Common myeloid progenitor, CD34-positive (primary cell): ENCODE data around the gene ANKRD11.

Experiments
- CTCF ChIA-PET: fragments of 350-600 bp; sonication (Branson Sonifier 250); formaldehyde crosslinking; loops from one replicate; lab custom pipeline; 2021; ENCODE audit warnings: antibody characterized with exemption; lab: Charles Lee
- POLR2A ChIA-PET: fragments of 350-600 bp; sonication (Branson Sonifier 250); formaldehyde crosslinking; loops from one replicate; lab custom pipeline; 2021; ENCODE audit warnings: antibody characterized with exemption; lab: Charles Lee
- DNase-seq, 3 donors: peaks; one replicate each; pipeline versions ENCODE4 v3.0.0 to v3.0.0-alpha.2; 2013
- H3K27ac ChIP-seq, 2 experiments: 1 replicate in 1 of 2; 2 replicates in 1 of 2; pipeline ENCODE4 v1.7.0; 2013; ENCODE audit warnings: inconsistent platforms in 2 of 2, low read length in 2 of 2, mild to moderate bottlenecking in 2 of 2, low read depth in 1 of 2, moderate library complexity in 1 of 2; ENCODE audit not compliant: severe bottlenecking in 2 of 2, insufficient read depth in 1 of 2, poor library complexity in 1 of 2
- H3K27me3 ChIP-seq, 5 experiments: replicated peaks in 2 of 5; 1 replicate in 3 of 5; 2 replicates in 2 of 5; pipeline versions ENCODE4 v1.6.1 to v1.7.0; 2013; ENCODE audit warnings: low read length in 4 of 5, mild to moderate bottlenecking in 2 of 5, moderate library complexity in 2 of 5, inconsistent platforms in 1 of 5; ENCODE audit not compliant: insufficient read depth in 5 of 5, control insufficient read depth in 4 of 5
- H3K36me3 ChIP-seq, 4 experiments: 1 replicate in 2 of 4; 2 replicates in 2 of 4; pipeline versions ENCODE4 v1.6.1 to v1.7.0; 2013; ENCODE audit warnings: low read length in 3 of 4, control low read depth in 1 of 4, mild to moderate bottlenecking in 1 of 4; ENCODE audit not compliant: control insufficient read depth in 4 of 4, insufficient read depth in 4 of 4
- H3K4me1 ChIP-seq, 4 experiments: 1 replicate in 3 of 4; 2 replicates in 1 of 4; pipeline versions ENCODE4 v1.6.1 to v1.7.1; 2013; ENCODE audit warnings: low read length in 3 of 4, mild to moderate bottlenecking in 3 of 4, control low read depth in 1 of 4, inconsistent platforms in 1 of 4, moderate library complexity in 1 of 4; ENCODE audit not compliant: control insufficient read depth in 4 of 4, insufficient read depth in 4 of 4; ENCODE audit errors: control extremely low read depth in 1 of 4
- H3K4me3 ChIP-seq, 7 experiments: 1 replicate in 4 of 7; 2 replicates in 3 of 7; pipeline versions ENCODE4 v1.5.1 to v1.7.0; 2013; ENCODE audit warnings: mild to moderate bottlenecking in 7 of 7, low read length in 6 of 7, moderate library complexity in 6 of 7, inconsistent platforms in 2 of 7, low read depth in 2 of 7, control low read depth in 1 of 7; ENCODE audit not compliant: insufficient read depth in 4 of 7, control insufficient read depth in 1 of 7; ENCODE audit errors: extremely low read depth in 1 of 7
- H3K9me3 ChIP-seq, 5 experiments: 1 replicate in 4 of 5; 2 replicates in 1 of 5; pipeline versions ENCODE4 v1.6.1 to v1.7.1; 2013; ENCODE audit warnings: low read length in 4 of 5, mild to moderate bottlenecking in 2 of 5, inconsistent platforms in 1 of 5, low read depth in 1 of 5, moderate library complexity in 1 of 5; ENCODE audit not compliant: control insufficient read depth in 4 of 5, insufficient read depth in 2 of 5; ENCODE audit errors: control extremely low read depth in 1 of 5
- WGBS: methylation state at CpG from one replicate; pipeline ENCODE4 v1.1.5; 2013; ENCODE audit not compliant: insufficient coverage; 5-methylcytosine and 5-hydroxymethylcytosine counted together

ANKRD11 gene

GRCh38 chr16:89274561-89275283, 215.6 kb downstream of the ANKRD11 start:
- Histone ChIP-seq H3K36me3 (peaks cover 11 to 84% (median 59%) of the 10 kb centered on the region in 4 experiments), H3K27ac (no peak overlapping the region), H3K9me3 (no peaks in the 10 kb centered on the region), H3K27me3 (no peaks in the 10 kb centered on the region), H3K4me1 (no peaks in the 10 kb centered on the region), H3K4me3 (no peak overlapping the region)
- DNase-seq, result no peak
- ChIA-PET CTCF (interaction anchor here (0.9 to 1.9 kb wide), 3 partner anchors 14 to 18 kb away, joined by 3 to 4 read pairs (median 4); no protein-coding TSS in a partner anchor), POLR2A (no interaction called here)
- WGBS, result 96% methylated on average over 22 of the region's 30 CpGs

GRCh38 chr16:89273741-89274472, 216.5 kb downstream of the ANKRD11 start:
- H3K4me3 ChIP-seq, result no peak overlapping the region
- no peaks in the 10 kb centered on the region for H3K9me3 ChIP-seq
- POLR2A ChIA-PET, result interaction anchor here (1.1 kb wide), 1 partner anchor 9 kb away, joined by 3 read pairs; no protein-coding TSS in a partner anchor
- no peaks in the 10 kb centered on the region for H3K27me3 ChIP-seq
- H3K4me1 ChIP-seq, result no peaks in the 10 kb centered on the region
- peaks cover 11 to 90% (median 61%) of the 10 kb centered on the region in 4 experiments for H3K36me3 ChIP-seq
- H3K27ac ChIP-seq, result no peak overlapping the region
- DNase-seq, result no peak
- CTCF ChIA-PET, result interaction anchor here (1.9 kb wide), 1 partner anchor 16 kb away, joined by 4 read pairs; no protein-coding TSS in a partner anchor
- WGBS, result 98% methylated on average over 18 of the region's 19 CpGs

- no CpG with 5 or more reads among the region's 6 CpGs for WGBS
- no peaks in the 10 kb centered on the region for H3K9me3 ChIP-seq
- H3K4me1 ChIP-seq, result no peaks in the 10 kb centered on the region
- ChIA-PET CTCF (interaction anchor here (1.0 to 2.7 kb wide), 3 partner anchors 9 to 21 kb away, joined by 3 to 10 read pairs (median 6); no protein-coding TSS in a partner anchor), POLR2A (no interaction called here)
- no peak for DNase-seq
- no peaks in the 10 kb centered on the region for H3K27me3 ChIP-seq
- H3K27ac ChIP-seq, result no peak overlapping the region
- peaks cover 7 to 82% (median 57%) of the 10 kb centered on the region in 4 experiments for H3K36me3 ChIP-seq
- no peak overlapping the region for H3K4me3 ChIP-seq
Measured at GRCh38 chr16:89272631-89273030, 217.7 kb downstream of the ANKRD11 start.

GRCh38 chr16:89270666-89271345, 219.6 kb downstream of the ANKRD11 start:
- Histone ChIP-seq H3K27ac (no peak overlapping the region), H3K36me3 (peaks cover 6 to 80% (median 58%) of the 10 kb centered on the region in 4 experiments), H3K9me3 (no peaks in the 10 kb centered on the region), H3K27me3 (no peaks in the 10 kb centered on the region), H3K4me3 (no peak overlapping the region), H3K4me1 (no peaks in the 10 kb centered on the region)
- 97% methylated on average over 30 of the region's 32 CpGs for WGBS
- ChIA-PET CTCF (interaction anchor here (1.2 to 2.7 kb wide), 2 partner anchors 17 to 18 kb away, joined by 3 to 10 read pairs; no protein-coding TSS in a partner anchor), POLR2A (interaction anchor here (0.6 kb wide), 1 partner anchor 51 kb away, joined by 6 read pairs; no protein-coding TSS in a partner anchor)
- no peak for DNase-seq

GRCh38 chr16:89269805-89270665, 220.3 kb downstream of the ANKRD11 start:
- Histone ChIP-seq H3K4me1 (no peaks in the 10 kb centered on the region), H3K4me3 (no peak overlapping the region), H3K27me3 (no peaks in the 10 kb centered on the region), H3K27ac (no peak overlapping the region), H3K9me3 (no peaks in the 10 kb centered on the region), H3K36me3 (peaks cover 6 to 80% (median 58%) of the 10 kb centered on the region in 4 experiments)
- no peak for DNase-seq
- POLR2A ChIA-PET, result no interaction called here
- CTCF ChIA-PET, result interaction anchor here (0.8 to 1.0 kb wide), 2 partner anchors 12 to 16 kb away, joined by 3 read pairs; no protein-coding TSS in a partner anchor
- over 99% methylated on average over 20 of the region's 27 CpGs for WGBS

- Histone ChIP-seq H3K9me3 (no peaks in the 10 kb centered on the region), H3K36me3 (peaks cover 6 to 72% (median 54%) of the 10 kb centered on the region in 4 experiments), H3K4me3 (no peak overlapping the region), H3K4me1 (no peaks in the 10 kb centered on the region), H3K27ac (no peak overlapping the region), H3K27me3 (no peaks in the 10 kb centered on the region)
- CTCF ChIA-PET, result interaction anchor here (0.8 to 1.2 kb wide), 3 partner anchors 13 to 21 kb away, joined by 3 read pairs; no protein-coding TSS in a partner anchor
- POLR2A ChIA-PET, result no interaction called here
- WGBS, result 96% methylated on average over 6 of the region's 14 CpGs
- DNase-seq, result no peak
Measured at GRCh38 chr16:89268987-89269735, 221.2 kb downstream of the ANKRD11 start.
